ENCODE results near the gene GABARAPL2.

GABARAPL2 gene

GRCh38 chr16:75566040-75566757, at the start of gene GABARAPL2:
GABARAPL2 (plus strand) TSS chr16:75566379; CDS start chr16:75566487, 108 bp downstream.
- DNase-seq (ENCODE audit: extremely low read depth, low read depth): no peak
- TF ChIP-seq CTCF (IDR thresholded peaks at IDR 0.05; ENCODE audit: low read depth, low read length): no peak

- TF ChIP-seq CTCF (IDR thresholded peaks at IDR 0.05; ENCODE audit: low read depth, low read length): no peak
Observed at GRCh38 chr16:75519175-75519574, 47.0 kb upstream of the GABARAPL2 start.

GRCh38 chr16:75526032-75526790, 40.0 kb upstream of the GABARAPL2 start:
- no peak for TF ChIP-seq CTCF (IDR thresholded peaks at IDR 0.05; ENCODE audit: low read depth, low read length)
- DNase-seq (ENCODE audit: extremely low read depth, low read depth): no peak

More at GRCh38 chr16:75519175-75519574, 47.0 kb upstream of the GABARAPL2 start:
- no peak for DNase-seq (ENCODE audit: extremely low read depth, low read depth)

- TF ChIP-seq CTCF (IDR thresholded peaks at IDR 0.05; ENCODE audit: low read depth, low read length): no peak
- DNase-seq (ENCODE audit: extremely low read depth, low read depth): no peak
Observed at GRCh38 chr16:75527825-75528299, 38.3 kb upstream of the GABARAPL2 start.

- no peak for DNase-seq (ENCODE audit: extremely low read depth, low read depth)
- no peak for TF ChIP-seq CTCF (IDR thresholded peaks at IDR 0.05; ENCODE audit: low read depth, low read length)
Observed at GRCh38 chr16:75529056-75529905, 36.9 kb upstream of the GABARAPL2 start.

- TF ChIP-seq CTCF (IDR thresholded peaks at IDR 0.05; ENCODE audit: low read depth, low read length): no peak
- no peak for DNase-seq (ENCODE audit: extremely low read depth, low read depth)
Observed at GRCh38 chr16:75529959-75530358, 36.2 kb upstream of the GABARAPL2 start.

All from AG09319 (cell line).